Transverse colon (tissue), 4 donors: ENCODE measurements around the gene NMBR.

Source experiments
- CTCF ChIP-seq, 5 experiments: fragments of 200-600 bp in 3 of 5; fragments of 450-650 bp in 2 of 5; sonication (generic) in 3 of 5; IDR thresholded peaks; 1 replicate in 2 of 5; 2 replicates in 3 of 5; pipeline ENCODE4 v1.5.1; 2016 to 2017; ENCODE audit warnings: antibody characterized with exemption in 5 of 5, inconsistent platforms in 3 of 5, mild to moderate bottlenecking in 2 of 5, moderate library complexity in 1 of 5
- EP300 ChIP-seq: sonication (generic); formaldehyde crosslinking; IDR thresholded peaks from one replicate; pipeline ENCODE4 v1.6.1; 2017; ENCODE audit warnings: antibody characterized with exemption, low read depth
- POLR2A ChIP-seq: fragments of 450-650 bp; IDR thresholded peaks from one replicate; pipeline ENCODE4 v1.6.1; 2016; ENCODE audit warnings: antibody characterized with exemption, mild to moderate bottlenecking, moderate library complexity
- POLR2AphosphoS5 ChIP-seq, 3 donors: sonication (generic); formaldehyde crosslinking; IDR thresholded peaks; one replicate each; pipeline ENCODE4 v1.6.1; 2016; ENCODE audit warnings: antibody characterized with exemption in 3 of 3

GRCh38 chr6:142152746-142153145 is 5.8 kb upstream of the NMBR start:
- TF ChIP-seq CTCF (IDR thresholded peaks at IDR 0.05) (no peak), POLR2A (no peak), EP300 (no peak), POLR2AphosphoS5 (IDR thresholded peaks at IDR 0.05) (no peak)
